Activated CD8-positive, alpha-beta T cell treated with anti-CD3 and anti-CD28 coated beads for 36 hours (primary cell): Measurements from ENCODE around the gene GNAO1. TPM values are rescaled to one million over a fixed set of nuclear protein-coding genes. Genes with fewer than 3 reads are reported as not detected.

ENCODE experiments used
- ATAC-seq: fragments of 200-7000 bp; cut with Tn5 transposase; one replicate; pipeline ENCODE4 v1.10.0; 2021; ENCODE audit warnings: mild to moderate bottlenecking, moderate library complexity
- CTCF ChIA-PET: fragments of 350-600 bp; sonication (Branson Sonifier 250); formaldehyde crosslinking; loops from one replicate; lab custom pipeline; 2021; ENCODE audit warnings: antibody characterized with exemption; lab: Charles Lee
- POLR2A ChIA-PET: fragments of 350-600 bp; sonication (Branson Sonifier 250); formaldehyde crosslinking; loops from one replicate; lab custom pipeline; 2021; ENCODE audit warnings: antibody characterized with exemption; lab: Charles Lee
- DNase-seq: peaks from one replicate; pipeline ENCODE4 v3.0.0-alpha.2; 2020
- H3K27ac Mint-ChIP-seq: one replicate; pipeline ENCODE4 v1.8.0; 2021; ENCODE audit warnings: mild to moderate bottlenecking, mixed read lengths
- H3K27me3 Mint-ChIP-seq: one replicate; pipeline ENCODE4 v1.8.0; 2021; ENCODE audit warnings: mixed read lengths
- H3K36me3 Mint-ChIP-seq: one replicate; pipeline ENCODE4 v1.8.0; 2021; ENCODE audit warnings: low read depth, mixed read lengths
- H3K4me1 Mint-ChIP-seq: one replicate; pipeline ENCODE4 v1.8.0; 2021; ENCODE audit warnings: low read depth, mixed read lengths
- H3K4me3 Mint-ChIP-seq: one replicate; pipeline ENCODE4 v1.8.0; 2021; ENCODE audit warnings: mild to moderate bottlenecking, moderate library complexity, mixed read lengths
- H3K9me3 Mint-ChIP-seq: one replicate; pipeline ENCODE4 v1.8.0; 2021; ENCODE audit warnings: mixed read lengths
- intact Hi-C: fragments of 100-400 bp; cut with micrococcal nuclease; formaldehyde crosslinking; loops from one replicate; pipeline ENCODE4 v1.10.0; 2022
- total RNA-seq, 2 experiments: library from RNA; stranded (reverse); gene quantifications; one replicate each; pipeline ENCODE4 v1.2.3, GENCODE V29; 2021
- TF ChIP-seq, protein P1 (sequence below): fragments of 200-600 bp; IDR thresholded peaks from one replicate; pipeline ENCODE4 v1.8.0; 2022; ENCODE audit warnings: antibody characterized with exemption, mild to moderate bottlenecking

GNAO1 gene
- total RNA-seq, 2 experiments from 2014 or later: 2.3 to 2.4 TPM

GRCh38 chr16:56269811-56270684 lies 78.8 kb downstream of the GNAO1 start:
- Mint-ChIP-seq H3K36me3 (no peaks in the 10 kb centered on the region), H3K27ac (no peak overlapping the region), H3K4me1 (no peaks in the 10 kb centered on the region), H3K9me3 (no peaks in the 10 kb centered on the region), H3K27me3 (peaks cover 3% of the 10 kb centered on the region), H3K4me3 (no peak overlapping the region)
- ATAC-seq (no peak), DNase-seq (no peak)
- ChIA-PET POLR2A (no interaction called here), CTCF (interaction anchor here (1.8 kb wide), 1 partner anchor 8 kb away, joined by 5 read pairs; no protein-coding TSS in a partner anchor)
- TF ChIP-seq, protein P1, sequence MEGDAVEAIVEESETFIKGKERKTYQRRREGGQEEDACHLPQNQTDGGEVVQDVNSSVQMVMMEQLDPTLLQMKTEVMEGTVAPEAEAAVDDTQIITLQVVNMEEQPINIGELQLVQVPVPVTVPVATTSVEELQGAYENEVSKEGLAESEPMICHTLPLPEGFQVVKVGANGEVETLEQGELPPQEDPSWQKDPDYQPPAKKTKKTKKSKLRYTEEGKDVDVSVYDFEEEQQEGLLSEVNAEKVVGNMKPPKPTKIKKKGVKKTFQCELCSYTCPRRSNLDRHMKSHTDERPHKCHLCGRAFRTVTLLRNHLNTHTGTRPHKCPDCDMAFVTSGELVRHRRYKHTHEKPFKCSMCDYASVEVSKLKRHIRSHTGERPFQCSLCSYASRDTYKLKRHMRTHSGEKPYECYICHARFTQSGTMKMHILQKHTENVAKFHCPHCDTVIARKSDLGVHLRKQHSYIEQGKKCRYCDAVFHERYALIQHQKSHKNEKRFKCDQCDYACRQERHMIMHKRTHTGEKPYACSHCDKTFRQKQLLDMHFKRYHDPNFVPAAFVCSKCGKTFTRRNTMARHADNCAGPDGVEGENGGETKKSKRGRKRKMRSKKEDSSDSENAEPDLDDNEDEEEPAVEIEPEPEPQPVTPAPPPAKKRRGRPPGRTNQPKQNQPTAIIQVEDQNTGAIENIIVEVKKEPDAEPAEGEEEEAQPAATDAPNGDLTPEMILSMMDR: no peak
- intact Hi-C loops: no loop called here

- no peaks in the 10 kb centered on the region for H3K36me3 Mint-ChIP-seq
- ChIA-PET POLR2A (no interaction called here), CTCF (interaction anchor here (1.8 kb wide), 1 partner anchor 9 kb away, joined by 5 read pairs; no protein-coding TSS in a partner anchor)
- peaks cover 3% of the 10 kb centered on the region for H3K27me3 Mint-ChIP-seq
- no peak for ATAC-seq
- intact Hi-C loops: no loop called here
- no peak overlapping the region for H3K4me3 Mint-ChIP-seq
- TF ChIP-seq, protein P1: no peak
- no peaks in the 10 kb centered on the region for H3K9me3 Mint-ChIP-seq
- no peak overlapping the region for H3K27ac Mint-ChIP-seq
- H3K4me1 Mint-ChIP-seq: no peaks in the 10 kb centered on the region
- DNase-seq: no peak
Observed at GRCh38 chr16:56270828-56271227, 79.5 kb downstream of the GNAO1 start.

DNA sequence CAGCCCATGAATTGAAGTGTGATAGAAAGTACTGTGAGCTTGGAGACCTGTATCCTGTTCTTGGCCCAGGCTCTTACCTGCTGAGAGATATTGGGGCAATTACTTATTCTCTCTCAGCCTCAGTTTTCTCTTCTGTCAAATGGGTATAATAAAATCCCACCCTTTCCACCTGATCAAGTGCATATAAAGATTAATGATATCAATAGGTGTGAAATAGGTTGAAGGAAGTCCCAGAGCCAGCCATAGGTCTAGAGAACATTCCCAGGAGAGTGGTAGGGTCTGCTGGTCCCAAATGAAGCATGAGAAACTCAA lies 81.2 kb downstream of the GNAO1 start:
- Mint-ChIP-seq H3K9me3 (no peaks in the 10 kb centered on the region), H3K27ac (no peak overlapping the region), H3K4me3 (no peak overlapping the region), H3K4me1 (no peaks in the 10 kb centered on the region), H3K27me3 (peaks cover 5% of the 10 kb centered on the region), H3K36me3 (no peaks in the 10 kb centered on the region)
- CTCF ChIA-PET: no interaction called here
- DNase-seq (no peak), ATAC-seq (no peak)
- TF ChIP-seq, protein P1: no peak
- POLR2A ChIA-PET: interaction anchor here (1.4 kb wide), 1 partner anchor 12 kb away, joined by 3 read pairs; no protein-coding TSS in a partner anchor
- intact Hi-C loops: no loop called here

GRCh38 chr16:56273615-56274014 lies 82.3 kb downstream of the GNAO1 start:
- DNase-seq (no peak), ATAC-seq (no peak)
- TF ChIP-seq, protein P1: no peak
- peaks cover 3% of the 10 kb centered on the region for H3K4me1 Mint-ChIP-seq
- H3K9me3 Mint-ChIP-seq: no peaks in the 10 kb centered on the region
- intact Hi-C loops: no loop called here
- ChIA-PET POLR2A (interaction anchor here (1.3 kb wide), 1 partner anchor 13 kb away, joined by 5 read pairs; no protein-coding TSS in a partner anchor), CTCF (interaction anchor here (1.0 to 1.4 kb wide), 2 partner anchors 9 to 70 kb away, joined by 3 to 6 read pairs; no protein-coding TSS in a partner anchor)
- no peak overlapping the region for H3K27ac Mint-ChIP-seq
- H3K36me3 Mint-ChIP-seq: no peaks in the 10 kb centered on the region
- no peak overlapping the region for H3K4me3 Mint-ChIP-seq
- H3K27me3 Mint-ChIP-seq: peaks cover 5% of the 10 kb centered on the region

- H3K9me3 Mint-ChIP-seq: no peaks in the 10 kb centered on the region
- no peaks in the 10 kb centered on the region for H3K36me3 Mint-ChIP-seq
- no peak overlapping the region for H3K27ac Mint-ChIP-seq
- DNase-seq: no peak
- ChIA-PET CTCF (interaction anchor here (1.0 to 1.4 kb wide), 2 partner anchors 9 to 71 kb away, joined by 3 to 6 read pairs; no protein-coding TSS in a partner anchor), POLR2A (interaction anchor here (1.3 kb wide), 1 partner anchor 13 kb away, joined by 5 read pairs; no protein-coding TSS in a partner anchor)
- peaks cover 5% of the 10 kb centered on the region for H3K27me3 Mint-ChIP-seq
- ATAC-seq: no peak
- intact Hi-C loops: no loop called here
- no peak overlapping the region for H3K4me3 Mint-ChIP-seq
- TF ChIP-seq, protein P1: no peak
- H3K4me1 Mint-ChIP-seq: peaks cover 10% of the 10 kb centered on the region
Observed at GRCh38 chr16:56274369-56274768, 83.1 kb downstream of the GNAO1 start.
